NCI-H2081 (cell line): ENCODE data around the gene KIAA1614.

ENCODE experiments used
- DNase-seq, 2 experiments: peaks; one replicate each; lab custom pipeline; 2025; lab: John Stamatoyannopoulos, UW

The KIAA1614 gene

GRCh38 chr1:180907313-180908055 is 5.2 kb upstream of the KIAA1614 start:
- no peak for DNase-seq

- no peak for DNase-seq
Observed at GRCh38 chr1:180908074-180908765, 4.5 kb upstream of the KIAA1614 start.

GRCh38 chr1:180909005-180909414 is 3.7 kb upstream of the KIAA1614 start:
- DNase-seq: no peak

GRCh38 chr1:180909462-180909976 is 3.2 kb upstream of the KIAA1614 start:
- no peak for DNase-seq

GRCh38 chr1:180911640-180912191 is 981 bp upstream of the KIAA1614 start:
- DNase-seq: no peak

GRCh38 chr1:180912211-180912800 is 391 bp upstream of the KIAA1614 start:
- DNase-seq: no peak

GRCh38 chr1:180915426-180915965 is 2.8 kb downstream of the KIAA1614 start:
- no peak for DNase-seq

- no peak for DNase-seq
Observed at GRCh38 chr1:180916012-180916770, 3.5 kb downstream of the KIAA1614 start.

- DNase-seq: no peak
Observed at GRCh38 chr1:180916771-180917170, 4.1 kb downstream of the KIAA1614 start.

GRCh38 chr1:180917306-180918065 is 4.8 kb downstream of the KIAA1614 start:
- DNase-seq: no peak

GRCh38 chr1:180918519-180918918 is 5.8 kb downstream of the KIAA1614 start:
- no peak for DNase-seq

- no peak for DNase-seq
Observed at GRCh38 chr1:180919183-180919700, 6.5 kb downstream of the KIAA1614 start.

GRCh38 chr1:180920193-180920592 is 7.5 kb downstream of the KIAA1614 start:
- DNase-seq: no peak

- no peak for DNase-seq
Observed at GRCh38 chr1:180920702-180921101, 8.0 kb downstream of the KIAA1614 start.

- DNase-seq: no peak
Observed at GRCh38 chr1:180921386-180921785, 8.7 kb downstream of the KIAA1614 start.

GRCh38 chr1:180921891-180922630 is 9.4 kb downstream of the KIAA1614 start:
- DNase-seq: no peak

- no peak for DNase-seq
Observed at GRCh38 chr1:180922631-180923015, 9.9 kb downstream of the KIAA1614 start.

GRCh38 chr1:180923021-180923841 is 10.5 kb downstream of the KIAA1614 start:
- peak in 1 of 2 experiments; percentile 28 for DNase-seq

- no peak for DNase-seq
Observed at GRCh38 chr1:180923887-180924286, 11.2 kb downstream of the KIAA1614 start.
